Neuronal stem cell (in vitro differentiated cells): ENCODE results near the gene FAHD2A.
"Not testable (repeated sequence)": the region's sequence is repeated elsewhere in the genome, so short reads cannot be mapped to it uniquely, and the experiment has no call there.

ENCODE experiments used
- DNase-seq: peaks from one replicate; pipeline ENCODE4 v3.0.0-alpha.2; 2013; ENCODE audit warnings: low spot score
- H2AFZ ChIP-seq: one replicate; pipeline ENCODE4 v1.6.1; 2013; ENCODE audit warnings: mild to moderate bottlenecking, low read length, inconsistent platforms
- H2AK5ac ChIP-seq: 2 replicates; pipeline ENCODE4 v1.6.1; 2013; ENCODE audit warnings: low read depth, mild to moderate bottlenecking, inconsistent platforms, low read length, moderate library complexity, mixed read lengths
- H2BK120ac ChIP-seq: 2 replicates; pipeline ENCODE4 v1.6.1; 2013; ENCODE audit warnings: low read depth, mild to moderate bottlenecking, inconsistent platforms, low read length, moderate library complexity, mixed read lengths
- H2BK12ac ChIP-seq: one replicate; pipeline ENCODE4 v1.6.1; 2013; ENCODE audit warnings: low read length, inconsistent platforms
- H2BK15ac ChIP-seq: 2 replicates; pipeline ENCODE4 v1.6.1; 2013; ENCODE audit warnings: mild to moderate bottlenecking, low read length, inconsistent platforms, mixed read lengths
- H2BK5ac ChIP-seq: one replicate; pipeline ENCODE4 v1.6.1; 2013; ENCODE audit warnings: inconsistent platforms, mild to moderate bottlenecking, low read length, moderate library complexity
- H3K14ac ChIP-seq: one replicate; pipeline ENCODE4 v1.6.1; 2013; ENCODE audit warnings: low read length, inconsistent platforms
- H3K18ac ChIP-seq: 2 replicates; pipeline ENCODE4 v1.6.1; 2013; ENCODE audit warnings: low read length, inconsistent platforms
- H3K23ac ChIP-seq: 2 replicates; pipeline ENCODE4 v1.6.1; 2013; ENCODE audit warnings: low read depth, mild to moderate bottlenecking, mixed read lengths, low read length, inconsistent platforms; ENCODE audit not compliant: poor library complexity
- H3K27ac ChIP-seq: replicated peaks from 3 replicates; pipeline ENCODE4 v1.5.1; 2013; ENCODE audit warnings: low read length, inconsistent platforms
- H3K27me3 ChIP-seq, 3 experiments: 2 replicates each; pipeline ENCODE4 v1.6.1; 2013; ENCODE audit warnings: low read length in 3 of 3, mild to moderate bottlenecking in 2 of 3, inconsistent platforms in 1 of 3, low read depth in 1 of 3, mixed read lengths in 1 of 3, moderate library complexity in 1 of 3; ENCODE audit not compliant: control insufficient read depth in 3 of 3, insufficient read depth in 3 of 3
- H3K36me3 ChIP-seq, 2 donors: replicated peaks in 1 of 2; 2 replicates each; pipeline ENCODE4 v1.6.1; 2013; ENCODE audit warnings: low read length in 2 of 2; ENCODE audit not compliant: control insufficient read depth in 2 of 2, insufficient read depth in 2 of 2
- H3K4ac ChIP-seq: 2 replicates; pipeline ENCODE4 v1.6.1; 2013; ENCODE audit warnings: inconsistent platforms, mild to moderate bottlenecking, low read length, moderate library complexity
- H3K4me1 ChIP-seq, 2 donors: 1 replicate in 1 of 2; 2 replicates in 1 of 2; pipeline ENCODE4 v1.6.1; 2013; ENCODE audit warnings: low read length in 2 of 2, low read depth in 1 of 2; ENCODE audit not compliant: control insufficient read depth in 2 of 2, insufficient read depth in 1 of 2
- H3K4me2 ChIP-seq: one replicate; pipeline ENCODE4 v1.6.1; 2013; ENCODE audit warnings: mild to moderate bottlenecking, low read length, inconsistent platforms; ENCODE audit not compliant: insufficient read depth, poor library complexity, severe bottlenecking
- H3K4me3 ChIP-seq, 2 donors: 2 replicates each; pipeline ENCODE4 v1.5.1; 2013; ENCODE audit warnings: low read length in 2 of 2, mild to moderate bottlenecking in 2 of 2, inconsistent platforms in 1 of 2, moderate library complexity in 1 of 2
- H3K79me1 ChIP-seq: one replicate; pipeline ENCODE4 v1.6.1; 2013; ENCODE audit warnings: low read depth, mild to moderate bottlenecking, inconsistent platforms, low read length, moderate library complexity
- H3K9ac ChIP-seq: one replicate; pipeline ENCODE4 v1.6.1; 2013; ENCODE audit warnings: mild to moderate bottlenecking, low read depth, low read length, inconsistent platforms; ENCODE audit not compliant: poor library complexity
- H3K9me3 ChIP-seq, 2 donors: replicated peaks in 1 of 2; 2 replicates each; pipeline versions ENCODE3 to v1.6.1; 2013; ENCODE audit warnings: low read length in 2 of 2, mild to moderate bottlenecking in 2 of 2, inconsistent platforms in 1 of 2, low read depth in 1 of 2, mixed read lengths in 1 of 2, moderate library complexity in 1 of 2; ENCODE audit not compliant: control insufficient read depth in 2 of 2, insufficient read depth in 1 of 2
- H4K8ac ChIP-seq: one replicate; pipeline ENCODE4 v1.6.1; 2013; ENCODE audit warnings: low read depth, mild to moderate bottlenecking, inconsistent platforms, low read length, moderate library complexity
- H4K91ac ChIP-seq: one replicate; pipeline ENCODE4 v1.6.1; 2013; ENCODE audit warnings: low read length, low read depth, mild to moderate bottlenecking, inconsistent platforms; ENCODE audit not compliant: poor library complexity
- WGBS, 2 donors: extraction: QIAGEN DNeasy Blood & Tissue Kit; methylation state at CpG; one replicate each; pipeline ENCODE4 v1.1.7; 2013; ENCODE audit warnings: missing lambda C conversion rate in 2 of 2, mixed read lengths in 1 of 2; ENCODE audit not compliant: insufficient read length in 2 of 2, insufficient replicate concordance in 1 of 2; ENCODE audit errors: extremely low coverage in 2 of 2; 5-methylcytosine and 5-hydroxymethylcytosine counted together

The FAHD2A gene

GRCh38 chr2:95376311-95377215 is 25.9 kb upstream of the FAHD2A start:
- H4K91ac ChIP-seq, result no peak overlapping the region
- H4K8ac ChIP-seq, result no peak overlapping the region
- no peak overlapping the region for H2BK12ac ChIP-seq
- no peak overlapping the region for H3K4ac ChIP-seq
- H3K4me2 ChIP-seq, result no peak overlapping the region
- H3K9ac ChIP-seq, result peak overlapping the region; percentile 34
- no peak for DNase-seq
- no CpG with 5 or more reads among the region's 22 CpGs for WGBS, 2 donors
- H2AFZ ChIP-seq, result no peak overlapping the region
- peaks cover 0 to 2% of the 10 kb centered on the region in 2 donors for H3K4me1 ChIP-seq
- H3K14ac ChIP-seq, result peak overlapping the region; percentile 10
- no peak overlapping the region for H2BK15ac ChIP-seq
- no peak overlapping the region for H3K23ac ChIP-seq
- peak overlapping the region; percentile 50 for H2AK5ac ChIP-seq
- no peak overlapping the region for H2BK5ac ChIP-seq
- H3K27me3 ChIP-seq, result peaks cover 0 to 5% (median 3%) of the 10 kb centered on the region in 3 experiments
- H3K36me3 ChIP-seq, result no peaks in the 10 kb centered on the region
- no peaks in the 10 kb centered on the region for H3K79me1 ChIP-seq
- no peak overlapping the region for H2BK120ac ChIP-seq
- peaks cover 0 to 1% of the 10 kb centered on the region in 2 donors for H3K9me3 ChIP-seq
- no peak overlapping the region for H3K27ac ChIP-seq
- H3K4me3 ChIP-seq, result no peak overlapping the region
- no peak overlapping the region for H3K18ac ChIP-seq

GRCh38 chr2:95377216-95378123 is 25.0 kb upstream of the FAHD2A start:
- H3K79me1 ChIP-seq, result no peaks in the 10 kb centered on the region
- H3K27ac ChIP-seq, result no peak overlapping the region
- peaks cover 0 to 2% of the 10 kb centered on the region in 2 donors for H3K4me1 ChIP-seq
- no peak overlapping the region for H4K91ac ChIP-seq
- H3K14ac ChIP-seq, result no peak overlapping the region
- no peak for DNase-seq
- H3K4me2 ChIP-seq, result no peak overlapping the region
- H3K4me3 ChIP-seq, result no peak overlapping the region
- H3K27me3 ChIP-seq, result peaks cover 0 to 5% (median 3%) of the 10 kb centered on the region in 3 experiments
- H3K18ac ChIP-seq, result peak overlapping the region; percentile 48
- H2BK12ac ChIP-seq, result no peak overlapping the region
- no peak overlapping the region for H3K4ac ChIP-seq
- no peak overlapping the region for H2BK15ac ChIP-seq
- H3K36me3 ChIP-seq, result no peaks in the 10 kb centered on the region
- WGBS, 2 donors, result no CpG with 5 or more reads among the region's 17 CpGs
- H2BK120ac ChIP-seq, result no peak overlapping the region
- peak overlapping the region; percentile 53 for H3K23ac ChIP-seq
- no peak overlapping the region for H2AFZ ChIP-seq
- H2AK5ac ChIP-seq, result no peak overlapping the region
- H4K8ac ChIP-seq, result no peak overlapping the region
- no peak overlapping the region for H2BK5ac ChIP-seq
- H3K9me3 ChIP-seq, result peaks cover 0 to 1% of the 10 kb centered on the region in 2 donors
- H3K9ac ChIP-seq, result peak overlapping the region; percentile 57

GRCh38 chr2:95378281-95378680 is 24.2 kb upstream of the FAHD2A start:
- not testable (repeated sequence) for H3K4me1 ChIP-seq, H2BK15ac ChIP-seq, H2BK120ac ChIP-seq, H2BK12ac ChIP-seq, H3K4ac ChIP-seq, H3K79me1 ChIP-seq, H3K9me3 ChIP-seq, H3K4me2 ChIP-seq, H3K18ac ChIP-seq, H3K27ac ChIP-seq, H4K91ac ChIP-seq, H3K14ac ChIP-seq, H4K8ac ChIP-seq, H3K4me3 ChIP-seq, H3K9ac ChIP-seq, H3K36me3 ChIP-seq, H2AK5ac ChIP-seq, H3K23ac ChIP-seq, H2BK5ac ChIP-seq, DNase-seq, H2AFZ ChIP-seq, H3K27me3 ChIP-seq
- WGBS, 2 donors, result no CpG with 5 or more reads among the region's 7 CpGs
